Dendritic cell treated with granulocyte-macrophage colony-stimulating factor and Interleukin-4, amounts not matched to agents 40 ng/mL and 50 ng/mL, for 4 days (primary cell): ENCODE measurements around the gene DNM3.
"Not testable (repeated sequence)": the region's sequence is repeated elsewhere in the genome, so short reads cannot be mapped to it uniquely, and the experiment has no call there.

ENCODE experiments used
- H3K27ac Mint-ChIP-seq: one replicate; pipeline ENCODE4 v1.8.0; 2022; ENCODE audit warnings: mild to moderate bottlenecking, mixed read lengths
- H3K27me3 Mint-ChIP-seq: one replicate; pipeline ENCODE4 v1.8.0; 2022; ENCODE audit warnings: mild to moderate bottlenecking, mixed read lengths
- H3K36me3 Mint-ChIP-seq: one replicate; pipeline ENCODE4 v1.8.0; 2022; ENCODE audit warnings: low read depth, mixed read lengths
- H3K4me1 Mint-ChIP-seq: one replicate; pipeline ENCODE4 v1.8.0; 2022; ENCODE audit warnings: low read depth, mixed read lengths
- H3K4me3 Mint-ChIP-seq: one replicate; pipeline ENCODE4 v1.8.0; 2022; ENCODE audit warnings: mild to moderate bottlenecking, moderate library complexity, mixed read lengths
- H3K9me3 Mint-ChIP-seq: one replicate; pipeline ENCODE4 v1.8.0; 2022; ENCODE audit warnings: mixed read lengths
- intact Hi-C: fragments of 100-400 bp; cut with micrococcal nuclease; formaldehyde crosslinking; loops from one replicate; pipeline ENCODE4 v1.15.0; 2022

Gene DNM3

GRCh38 chr1:172423336-172423735, 582.0 kb downstream of the DNM3 start:
- H3K9me3 Mint-ChIP-seq: no peaks in the 10 kb centered on the region
- no peaks in the 10 kb centered on the region for H3K4me1 Mint-ChIP-seq
- H3K36me3 Mint-ChIP-seq: no peaks in the 10 kb centered on the region
- no peaks in the 10 kb centered on the region for H3K27me3 Mint-ChIP-seq
- intact Hi-C loops: no loop called here
- no peak overlapping the region for H3K27ac Mint-ChIP-seq
- H3K4me3 Mint-ChIP-seq: no peak overlapping the region

DNA sequence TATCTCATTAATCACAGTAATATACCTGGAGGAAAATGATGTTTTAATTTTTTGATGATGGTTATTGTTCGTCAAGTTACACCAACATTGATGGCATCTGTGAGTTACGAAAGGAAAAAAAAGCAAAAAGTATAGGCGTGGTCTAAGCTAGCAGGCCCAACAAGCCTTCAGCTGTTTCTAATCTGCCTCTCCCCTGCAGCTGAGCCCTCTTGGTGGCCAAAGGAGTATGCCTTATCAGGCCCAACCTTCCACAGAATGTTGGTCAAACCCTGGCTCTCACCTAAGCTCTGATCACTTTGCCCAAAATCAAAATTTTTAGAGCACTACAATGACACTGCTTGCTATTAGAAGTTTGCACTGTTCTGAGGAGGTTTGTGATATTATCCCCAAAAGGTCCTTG, 584.0 kb downstream of the DNM3 start:
- H3K4me1 Mint-ChIP-seq: no peaks in the 10 kb centered on the region
- intact Hi-C loops: loop anchor here (5.0 kb wide), 1 partner anchor 423 kb away; no protein-coding TSS in a partner anchor
- no peak overlapping the region for H3K27ac Mint-ChIP-seq
- H3K9me3 Mint-ChIP-seq: no peaks in the 10 kb centered on the region
- no peaks in the 10 kb centered on the region for H3K27me3 Mint-ChIP-seq
- H3K4me3 Mint-ChIP-seq: no peak overlapping the region
- no peaks in the 10 kb centered on the region for H3K36me3 Mint-ChIP-seq

GRCh38 chr1:172427191-172427590, 585.9 kb downstream of the DNM3 start:
- H3K4me3 Mint-ChIP-seq: no peak overlapping the region
- no peaks in the 10 kb centered on the region for H3K9me3 Mint-ChIP-seq
- no peaks in the 10 kb centered on the region for H3K36me3 Mint-ChIP-seq
- H3K27me3 Mint-ChIP-seq: no peaks in the 10 kb centered on the region
- intact Hi-C loops: loop anchor here (5.0 kb wide), 1 partner anchor 425 kb away; no protein-coding TSS in a partner anchor
- H3K27ac Mint-ChIP-seq: no peak overlapping the region
- no peaks in the 10 kb centered on the region for H3K4me1 Mint-ChIP-seq

GRCh38 chr1:172429331-172430127, 588.2 kb downstream of the DNM3 start:
- H3K9me3 Mint-ChIP-seq: no peaks in the 10 kb centered on the region
- H3K4me3 Mint-ChIP-seq: no peak overlapping the region
- H3K27ac Mint-ChIP-seq: no peak overlapping the region
- no peaks in the 10 kb centered on the region for H3K4me1 Mint-ChIP-seq
- no peaks in the 10 kb centered on the region for H3K36me3 Mint-ChIP-seq
- no peaks in the 10 kb centered on the region for H3K27me3 Mint-ChIP-seq
- intact Hi-C loops: loop anchor here (5.0 kb wide), 1 partner anchor 427 kb away; no protein-coding TSS in a partner anchor

DNA sequence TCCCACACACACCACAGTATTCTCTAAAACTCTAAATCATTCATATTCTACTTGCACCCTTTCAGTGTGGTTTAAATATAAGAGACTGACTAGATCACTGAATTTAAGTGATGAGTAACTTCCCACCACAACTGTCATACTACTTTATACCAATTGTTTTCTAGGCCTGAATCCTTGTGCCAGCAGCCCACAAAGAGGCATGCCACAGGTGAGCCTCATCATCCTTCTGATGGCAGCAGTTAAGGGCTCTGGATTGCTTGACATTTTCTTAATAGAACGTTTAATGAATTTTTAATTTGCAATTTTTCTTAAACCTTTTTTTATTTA, 588.8 kb downstream of the DNM3 start:
- Mint-ChIP-seq H3K27me3 (no peaks in the 10 kb centered on the region), H3K36me3 (no peaks in the 10 kb centered on the region), H3K9me3 (no peaks in the 10 kb centered on the region), H3K4me3 (no peak overlapping the region), H3K27ac (no peak overlapping the region), H3K4me1 (no peaks in the 10 kb centered on the region)
- intact Hi-C loops: no loop called here

DNA sequence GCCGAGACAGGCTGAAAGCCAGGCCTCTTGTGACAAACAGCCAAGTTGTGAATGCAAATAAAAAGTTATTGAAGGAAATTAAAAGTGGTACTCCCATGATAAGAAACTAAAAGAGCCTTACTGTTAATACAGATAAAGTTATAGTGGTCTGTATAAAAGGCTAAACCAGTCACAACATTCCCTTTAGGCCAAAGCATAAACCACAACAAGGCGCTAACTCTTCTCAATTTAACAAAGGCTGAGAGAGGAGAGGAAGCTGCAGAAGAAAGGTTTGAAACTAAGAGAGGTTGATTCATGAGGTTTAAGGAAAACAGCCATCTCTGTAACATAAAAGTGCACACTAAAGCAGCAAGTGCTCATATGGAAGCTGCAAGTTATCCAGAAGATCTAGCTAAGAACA, 589.9 kb downstream of the DNM3 start:
- no peaks in the 10 kb centered on the region for H3K4me1 Mint-ChIP-seq
- H3K27ac Mint-ChIP-seq: no peak overlapping the region
- H3K9me3 Mint-ChIP-seq: no peaks in the 10 kb centered on the region
- H3K36me3 Mint-ChIP-seq: no peaks in the 10 kb centered on the region
- H3K27me3 Mint-ChIP-seq: no peaks in the 10 kb centered on the region
- no peak overlapping the region for H3K4me3 Mint-ChIP-seq
- intact Hi-C loops: no loop called here

- intact Hi-C loops: no loop called here
- H3K9me3 Mint-ChIP-seq: no peaks in the 10 kb centered on the region
- no peaks in the 10 kb centered on the region for H3K27me3 Mint-ChIP-seq
- H3K4me1 Mint-ChIP-seq: no peaks in the 10 kb centered on the region
- H3K27ac Mint-ChIP-seq: no peak overlapping the region
- H3K4me3 Mint-ChIP-seq: no peak overlapping the region
- no peaks in the 10 kb centered on the region for H3K36me3 Mint-ChIP-seq
Measured at GRCh38 chr1:172431721-172432192, 590.5 kb downstream of the DNM3 start.

GRCh38 chr1:172437183-172437582, 595.9 kb downstream of the DNM3 start:
- H3K4me3 Mint-ChIP-seq, H3K27me3 Mint-ChIP-seq, H3K27ac Mint-ChIP-seq, H3K9me3 Mint-ChIP-seq, intact Hi-C loops: not testable (repeated sequence)
- Mint-ChIP-seq H3K4me1 (peaks cover 19% of the 10 kb centered on the region), H3K36me3 (peaks cover 12% of the 10 kb centered on the region)

DNA sequence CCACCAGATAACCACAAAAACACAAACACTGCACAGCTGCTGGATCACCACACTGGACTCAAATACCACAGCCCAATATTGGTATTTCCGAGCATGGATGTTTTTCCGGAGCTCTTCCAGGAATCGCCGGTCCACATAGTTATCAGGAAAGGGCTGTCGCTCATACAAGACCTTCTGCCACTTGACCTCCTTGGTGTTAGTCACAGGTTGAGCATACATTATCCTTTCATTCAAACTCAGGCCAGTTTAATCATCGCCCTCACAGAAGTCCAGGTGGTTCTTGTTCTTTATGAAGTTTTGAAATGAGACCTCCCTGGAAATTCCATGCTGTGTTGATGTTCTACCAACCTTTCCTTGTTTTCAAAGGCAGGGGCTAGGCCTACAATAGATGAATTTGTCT, 601.1 kb downstream of the DNM3 start:
- Mint-ChIP-seq H3K9me3 (no peaks in the 10 kb centered on the region), H3K4me1 (peaks cover 33% of the 10 kb centered on the region), H3K27ac (no peak overlapping the region), H3K27me3 (no peaks in the 10 kb centered on the region), H3K4me3 (no peak overlapping the region), H3K36me3 (peaks cover 23% of the 10 kb centered on the region)
- intact Hi-C loops: loop anchor here (5.0 kb wide), 1 partner anchor 1425 kb away; the partner anchor contains the start of genes GAS5 and ZBTB37

- H3K4me3 Mint-ChIP-seq: peak overlapping the region; percentile 87
- peak overlapping the region; percentile 95 for H3K27ac Mint-ChIP-seq
- intact Hi-C loops: loop anchor here (5.0 kb wide), 1 partner anchor 1424 kb away; the partner anchor contains the start of genes GAS5 and ZBTB37
- H3K9me3 Mint-ChIP-seq: no peaks in the 10 kb centered on the region
- H3K27me3 Mint-ChIP-seq: no peaks in the 10 kb centered on the region
- H3K36me3 Mint-ChIP-seq: peaks cover 23% of the 10 kb centered on the region
- H3K4me1 Mint-ChIP-seq: peaks cover 39% of the 10 kb centered on the region
Measured at GRCh38 chr1:172442843-172443565, 601.7 kb downstream of the DNM3 start.

DNA sequence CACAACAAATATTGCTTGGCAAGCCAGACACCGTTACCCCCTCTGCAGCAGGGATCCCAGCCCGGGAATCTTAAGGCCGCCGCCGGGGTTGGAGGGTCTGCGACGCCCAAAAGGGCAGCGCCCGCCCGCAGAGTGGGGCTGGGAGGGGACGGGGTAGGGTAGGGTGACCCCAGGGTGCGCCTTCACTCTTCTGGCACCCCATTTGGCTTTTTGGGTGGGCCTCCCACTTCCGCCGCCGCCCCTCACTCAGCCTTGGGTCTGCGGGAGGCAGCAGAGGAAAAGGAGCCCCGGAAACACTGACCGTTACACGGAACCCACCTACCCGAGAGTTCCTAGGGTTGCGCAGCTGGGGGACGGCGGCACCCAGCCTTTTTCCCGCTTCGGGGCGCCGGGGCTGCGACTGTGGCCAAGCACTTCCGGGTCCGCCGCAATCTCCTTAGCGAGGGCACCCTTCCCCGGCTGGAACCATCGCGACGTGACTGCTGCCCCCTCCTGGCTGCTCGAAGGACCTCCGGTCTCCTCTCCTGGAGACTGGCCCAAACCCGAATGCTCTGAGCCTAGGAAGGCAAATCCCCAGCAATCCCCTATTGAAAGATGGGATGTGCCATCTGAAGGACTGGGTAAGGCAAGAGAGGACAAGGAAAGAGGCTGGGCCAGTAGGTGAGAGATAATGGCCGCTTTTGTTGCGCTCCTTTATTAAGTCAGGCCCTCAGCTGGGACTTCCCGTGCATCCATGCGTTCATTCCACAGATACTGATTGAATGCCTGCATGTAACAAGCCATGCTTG, 602.6 kb downstream of the DNM3 start, which contains the start of gene PIGC:
TSS of gene PIGC (minus strand) at position 404 of the 788 bp plus-strand sequence. CDS start 1,447 bp downstream, outside the sequence.
- no peaks in the 10 kb centered on the region for H3K9me3 Mint-ChIP-seq
- peak within 1 kb of the TSS; percentile 87 for H3K4me3 Mint-ChIP-seq
- intact Hi-C loops: loop anchor here (2.0 to 5.0 kb wide), 2 partner anchors 441 to 1423 kb away; partner anchors contain the start of genes GAS5 and ZBTB37
- H3K4me1 Mint-ChIP-seq: peaks cover 40% of the 10 kb centered on the region
- H3K27me3 Mint-ChIP-seq: no peaks in the 10 kb centered on the region
- peaks cover 23% of the 10 kb centered on the region for H3K36me3 Mint-ChIP-seq
- H3K27ac Mint-ChIP-seq: peak within 1 kb of the TSS; percentile 95

GRCh38 chr1:172446547-172446946, 605.2 kb downstream of the DNM3 start:
- peaks cover 45% of the 10 kb centered on the region for H3K4me1 Mint-ChIP-seq
- no peaks in the 10 kb centered on the region for H3K9me3 Mint-ChIP-seq
- no peak overlapping the region for H3K4me3 Mint-ChIP-seq
- no peak overlapping the region for H3K27ac Mint-ChIP-seq
- H3K36me3 Mint-ChIP-seq: peaks cover 18% of the 10 kb centered on the region
- intact Hi-C loops: no loop called here
- H3K27me3 Mint-ChIP-seq: no peaks in the 10 kb centered on the region

- H3K36me3 Mint-ChIP-seq: peaks cover 7% of the 10 kb centered on the region
- H3K9me3 Mint-ChIP-seq: no peaks in the 10 kb centered on the region
- H3K4me1 Mint-ChIP-seq: peaks cover 34% of the 10 kb centered on the region
- H3K27me3 Mint-ChIP-seq: no peaks in the 10 kb centered on the region
- intact Hi-C loops: no loop called here
- no peak overlapping the region for H3K4me3 Mint-ChIP-seq
- H3K27ac Mint-ChIP-seq: no peak overlapping the region
Measured at GRCh38 chr1:172447641-172448040, 606.3 kb downstream of the DNM3 start.
